ENCODE measurements around the gene ZBTB7C. TPM values are rescaled to one million over a fixed set of nuclear protein-coding genes. Genes with fewer than 3 reads are reported as not detected.

The ZBTB7C gene
- total RNA-seq, 1 donor from 2014 or later = 0.57 TPM

DNA sequence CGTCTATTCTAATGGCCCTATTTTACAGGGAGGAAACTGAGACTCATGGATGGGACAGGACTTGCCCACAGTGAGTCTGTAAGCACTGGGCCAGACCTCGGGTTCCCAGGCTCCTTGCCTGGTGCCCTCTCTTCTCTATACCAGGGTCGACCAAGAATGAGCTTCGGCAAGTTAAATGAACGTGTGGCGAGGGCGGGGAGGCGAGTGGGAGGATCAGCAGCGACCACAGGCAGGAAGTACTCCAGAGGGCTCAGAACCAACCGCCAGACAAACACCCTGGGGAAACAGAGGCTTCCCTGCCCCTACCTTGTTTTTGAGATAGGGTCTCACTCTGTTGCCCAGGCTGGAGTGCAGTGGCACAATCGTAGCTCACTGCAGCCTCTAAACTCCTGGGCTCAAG is 301.0 kb downstream of the ZBTB7C start:
- H3K4me1 Mint-ChIP-seq (ENCODE audit: low read depth) = no peaks in the 10 kb centered on the region
- H3K27me3 Mint-ChIP-seq = peaks cover 29% of the 10 kb centered on the region
- no peak for TF ChIP-seq CTCF (IDR thresholded peaks at IDR 0.05; ENCODE audit: unreplicated experiment)

GRCh38 chr18:48106976-48107781 is 302.0 kb downstream of the ZBTB7C start:
- Mint-ChIP-seq H3K27me3 (peaks cover 29% of the 10 kb centered on the region), H3K4me1 (ENCODE audit: low read depth) (no peaks in the 10 kb centered on the region), H3K36me3 (ENCODE audit: insufficient read depth) (no peaks in the 10 kb centered on the region), H3K9me3 (ENCODE audit: low read depth) (no peaks in the 10 kb centered on the region), H3K27ac (no peak overlapping the region), H3K4me3 (ENCODE audit: low read depth) (no peak overlapping the region)
- DNase-seq (ENCODE audit: low spot score, unreplicated experiment) = no peak
- no peak for TF ChIP-seq CTCF (IDR thresholded peaks at IDR 0.05; ENCODE audit: unreplicated experiment)

More for the DNA sequence above, 301.0 kb downstream of the ZBTB7C start:
- DNase-seq (ENCODE audit: low spot score, unreplicated experiment) = no peak
- Mint-ChIP-seq H3K9me3 (ENCODE audit: low read depth) (no peaks in the 10 kb centered on the region), H3K4me3 (ENCODE audit: low read depth) (no peak overlapping the region), H3K27ac (peak overlapping the region; percentile 31), H3K36me3 (ENCODE audit: insufficient read depth) (no peaks in the 10 kb centered on the region)

DNA sequence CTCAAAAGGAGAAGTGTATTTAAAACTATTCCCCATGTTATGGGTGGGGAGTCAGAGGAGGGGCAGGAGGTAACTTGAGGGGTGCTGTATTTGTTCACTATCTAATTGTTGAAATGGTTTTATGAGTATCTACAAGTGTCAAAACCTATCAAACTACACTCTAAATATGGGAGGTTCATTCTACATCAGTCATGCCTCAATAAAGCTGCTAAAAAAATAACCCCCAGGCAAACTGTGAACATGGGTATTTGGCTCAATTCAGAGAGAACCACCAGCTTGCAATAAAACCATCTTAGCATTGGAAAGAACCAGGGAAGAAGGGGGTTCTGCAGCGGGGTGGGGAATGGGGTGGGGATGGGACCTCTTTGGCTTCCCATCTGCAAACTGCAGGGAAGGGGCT is 302.7 kb downstream of the ZBTB7C start:
- H3K27me3 Mint-ChIP-seq = peaks cover 29% of the 10 kb centered on the region
- H3K27ac Mint-ChIP-seq = no peak overlapping the region
- DNase-seq (ENCODE audit: low spot score, unreplicated experiment) = no peak
- no peak for TF ChIP-seq CTCF (IDR thresholded peaks at IDR 0.05; ENCODE audit: unreplicated experiment)
- H3K4me3 Mint-ChIP-seq (ENCODE audit: low read depth) = no peak overlapping the region
- no peaks in the 10 kb centered on the region for H3K9me3 Mint-ChIP-seq (ENCODE audit: low read depth)
- H3K4me1 Mint-ChIP-seq (ENCODE audit: low read depth) = no peaks in the 10 kb centered on the region
- H3K36me3 Mint-ChIP-seq (ENCODE audit: insufficient read depth) = no peaks in the 10 kb centered on the region

- Mint-ChIP-seq H3K27ac (no peak overlapping the region), H3K9me3 (ENCODE audit: low read depth) (no peaks in the 10 kb centered on the region), H3K27me3 (peaks cover 32% of the 10 kb centered on the region), H3K4me1 (ENCODE audit: low read depth) (no peaks in the 10 kb centered on the region), H3K36me3 (ENCODE audit: insufficient read depth) (no peaks in the 10 kb centered on the region), H3K4me3 (ENCODE audit: low read depth) (no peak overlapping the region)
- no peak for TF ChIP-seq CTCF (IDR thresholded peaks at IDR 0.05; ENCODE audit: unreplicated experiment)
- DNase-seq (ENCODE audit: low spot score, unreplicated experiment) = no peak
These were observed 303.9 kb downstream of the ZBTB7C start for GRCh38 chr18:48105317-48105716.

DNA sequence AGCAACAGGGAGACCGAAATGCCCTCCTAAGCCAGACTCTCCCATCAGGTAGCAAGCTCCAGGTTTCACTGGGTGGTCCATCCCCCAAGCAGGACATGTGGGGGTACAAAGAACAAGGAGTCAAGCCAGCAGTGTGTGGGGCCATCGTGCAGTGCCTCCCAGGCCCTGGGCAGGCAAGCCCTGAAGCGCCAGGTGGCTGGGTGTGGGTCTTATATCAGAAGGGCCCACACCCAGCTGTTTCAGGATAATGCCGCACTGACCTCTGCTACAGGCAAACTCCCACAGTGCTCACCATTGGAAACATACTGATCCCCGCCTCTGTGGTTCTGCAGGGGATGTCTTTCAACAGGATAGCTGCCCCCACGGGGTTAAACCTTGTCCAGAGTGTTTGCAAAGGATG is 304.5 kb downstream of the ZBTB7C start:
- no peak overlapping the region for H3K4me3 Mint-ChIP-seq (ENCODE audit: low read depth)
- H3K36me3 Mint-ChIP-seq (ENCODE audit: insufficient read depth) = no peaks in the 10 kb centered on the region
- H3K4me1 Mint-ChIP-seq (ENCODE audit: low read depth) = peaks cover 2% of the 10 kb centered on the region
- DNase-seq (ENCODE audit: low spot score, unreplicated experiment) = no peak
- H3K27me3 Mint-ChIP-seq = peaks cover 36% of the 10 kb centered on the region
- no peak overlapping the region for H3K27ac Mint-ChIP-seq
- no peak for TF ChIP-seq CTCF (IDR thresholded peaks at IDR 0.05; ENCODE audit: unreplicated experiment)
- no peaks in the 10 kb centered on the region for H3K9me3 Mint-ChIP-seq (ENCODE audit: low read depth)

Data from progenitor cell of endocrine pancreas (in vitro differentiated cells).